Mesodermal cell (in vitro differentiated cells): ENCODE measurements around the gene RARB.

Source experiments
- H3K27ac ChIP-seq: 2 replicates; pipeline ENCODE4 v1.7.0; 2013; ENCODE audit warnings: mild to moderate bottlenecking, low read depth, low read length, moderate library complexity; ENCODE audit not compliant: severe bottlenecking
- H3K36me3 ChIP-seq: 2 replicates; pipeline ENCODE4 v1.7.1; 2013; ENCODE audit warnings: mild to moderate bottlenecking, low read length, moderate library complexity; ENCODE audit not compliant: control insufficient read depth, insufficient read depth
- H3K4me1 ChIP-seq: one replicate; pipeline ENCODE4 v1.7.1; 2013; ENCODE audit warnings: mild to moderate bottlenecking, low read length; ENCODE audit not compliant: insufficient read depth, control insufficient read depth, poor library complexity, severe bottlenecking
- H3K4me3 ChIP-seq: 2 replicates; pipeline ENCODE4 v1.7.0; 2013; ENCODE audit warnings: low read length, control low read depth, mild to moderate bottlenecking; ENCODE audit not compliant: insufficient read depth, poor library complexity, severe bottlenecking; ENCODE audit errors: extremely low read depth
- H3K9me3 ChIP-seq: 2 replicates; pipeline ENCODE4 v1.7.1; 2013; ENCODE audit warnings: mild to moderate bottlenecking, low read length, moderate library complexity; ENCODE audit not compliant: control insufficient read depth
- WGBS, 2 experiments: methylation state at CpG; one replicate each; pipeline ENCODE4 v1.1.5; 2013; ENCODE audit warnings: missing lambda C conversion rate in 2 of 2; ENCODE audit not compliant: insufficient coverage in 2 of 2; 5-methylcytosine and 5-hydroxymethylcytosine counted together

Gene RARB

DNA sequence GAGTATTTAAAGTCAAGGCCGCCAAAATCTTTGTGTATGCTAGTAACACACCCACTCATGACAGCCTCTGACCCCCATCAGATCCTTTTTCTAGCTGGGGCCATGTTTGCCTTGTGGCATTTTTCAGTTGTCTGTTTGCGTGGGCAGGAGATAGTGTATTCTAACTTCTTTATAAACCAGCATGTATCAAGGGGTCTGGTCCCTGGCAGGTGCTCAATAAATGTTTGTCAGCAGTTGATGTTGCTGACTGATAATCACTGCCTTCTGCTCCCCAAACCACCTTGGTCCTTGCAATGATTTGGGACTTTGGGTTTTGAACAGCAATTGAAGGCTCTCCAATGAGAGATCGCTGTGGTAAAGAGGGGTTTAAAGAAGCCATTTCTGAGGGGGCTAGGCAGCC, 19.2 kb downstream of the RARB start:
- H3K9me3 ChIP-seq: no peaks in the 10 kb centered on the region

DNA sequence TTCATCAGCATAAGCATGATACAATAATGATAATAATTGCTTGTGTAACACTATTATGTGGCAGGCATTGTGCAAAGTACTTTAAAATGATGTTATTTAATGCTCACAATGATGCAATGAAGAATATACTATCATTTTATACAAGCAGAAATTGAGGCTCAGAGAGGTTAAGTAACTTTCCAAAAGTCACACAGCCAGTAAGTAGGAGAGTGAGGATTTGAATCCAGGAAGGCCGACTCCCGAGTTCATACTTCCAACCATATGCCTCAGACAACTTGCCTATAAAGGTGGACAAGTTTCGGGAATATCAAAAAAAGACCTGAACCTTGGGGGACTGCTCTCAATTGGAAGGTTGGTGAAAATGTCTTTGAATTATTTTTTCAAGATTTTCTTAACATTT, 19.9 kb downstream of the RARB start:
- no CpG with 5 or more reads among the region's 3 CpGs for WGBS, 2 experiments

More for the DNA sequence above, 19.2 kb downstream of the RARB start:
- WGBS, 2 experiments: 100% methylated on average over 1 to 3 of the region's 3 CpGs
- Histone ChIP-seq H3K27ac (peak overlapping the region; percentile 5), H3K4me3 (no peak overlapping the region), H3K36me3 (no peaks in the 10 kb centered on the region), H3K4me1 (peaks cover 12% of the 10 kb centered on the region)

DNA sequence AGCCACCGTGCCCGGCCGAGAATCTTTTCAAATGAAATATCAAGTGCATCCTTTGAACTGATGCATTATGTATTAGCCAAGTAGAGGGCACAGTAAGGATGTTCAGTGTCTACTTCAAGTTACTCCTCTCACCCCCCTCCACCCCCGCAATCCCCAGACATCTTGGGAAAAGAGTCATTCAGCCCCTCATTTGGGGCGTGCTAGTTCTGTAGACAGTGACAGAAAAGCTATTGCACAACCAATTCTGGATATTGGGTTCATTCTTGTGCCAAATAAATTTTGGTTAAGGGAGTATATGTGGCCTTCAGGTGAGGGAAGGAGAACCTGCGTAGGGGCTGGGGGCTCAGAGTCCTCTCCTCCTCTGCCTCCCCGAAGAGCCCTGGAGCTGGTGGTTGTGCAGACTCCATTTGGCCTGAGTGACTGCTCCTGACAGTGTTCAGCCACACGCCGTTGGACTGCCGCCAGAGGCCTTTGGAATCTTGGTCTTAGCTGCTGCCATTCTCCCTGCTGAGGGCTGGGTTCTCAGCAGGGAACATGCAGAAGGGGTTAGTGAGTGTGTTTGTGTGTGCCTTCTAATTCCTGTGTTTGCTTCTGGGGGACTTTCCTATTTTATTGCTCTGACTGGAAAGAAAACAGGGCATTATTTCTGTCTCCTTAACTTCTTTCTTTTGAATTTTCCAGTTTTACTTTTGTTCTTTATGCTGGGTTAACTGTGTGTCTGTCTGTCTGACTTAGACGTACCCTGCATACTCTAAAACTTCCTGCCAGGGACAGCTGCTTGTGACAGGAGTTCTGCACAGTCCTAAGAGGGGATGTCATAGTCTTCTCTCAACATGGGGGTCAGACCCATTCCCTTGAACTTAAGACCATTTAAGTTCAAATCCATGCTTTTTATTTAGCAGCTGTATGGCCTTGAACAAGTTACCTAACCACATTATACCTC, 21.0 kb downstream of the RARB start:
- H3K4me3 ChIP-seq: no peak overlapping the region
- H3K4me1 ChIP-seq: peaks cover 12% of the 10 kb centered on the region
- H3K27ac ChIP-seq: peak overlapping the region; percentile 11
- 58 to 72% methylated on average over 6 to 9 of the region's 11 CpGs for WGBS, 2 experiments
- H3K9me3 ChIP-seq: no peaks in the 10 kb centered on the region
- H3K36me3 ChIP-seq: no peaks in the 10 kb centered on the region

More for the DNA sequence above, 19.9 kb downstream of the RARB start:
- no peaks in the 10 kb centered on the region for H3K9me3 ChIP-seq
- peaks cover 6% of the 10 kb centered on the region for H3K4me1 ChIP-seq
- H3K4me3 ChIP-seq: no peak overlapping the region
- H3K27ac ChIP-seq: no peak overlapping the region
- H3K36me3 ChIP-seq: no peaks in the 10 kb centered on the region

DNA sequence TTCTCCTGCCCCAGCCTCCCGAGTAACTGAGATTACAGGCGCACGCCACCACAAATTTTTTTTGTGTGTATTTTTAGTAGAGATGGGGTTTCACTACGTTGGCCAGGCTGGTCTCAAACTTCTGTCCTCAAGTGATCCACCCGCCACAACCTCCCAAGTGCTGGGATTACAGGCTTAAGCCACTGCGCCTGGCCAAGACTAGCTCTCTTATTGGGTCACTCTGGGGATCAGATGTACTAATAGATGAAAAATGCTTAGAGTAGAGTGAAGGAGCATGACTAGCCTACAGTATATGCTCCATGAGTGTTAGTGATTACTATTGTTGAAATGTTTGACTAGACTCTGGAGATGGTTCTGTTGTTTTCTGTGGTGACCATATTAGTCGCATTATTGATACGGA, 21.8 kb downstream of the RARB start:
- peaks cover 20% of the 10 kb centered on the region for H3K4me1 ChIP-seq
- H3K36me3 ChIP-seq: no peaks in the 10 kb centered on the region
- WGBS, 2 experiments: 93 to 100% methylated on average over 2 to 4 of the region's 8 CpGs
- H3K27ac ChIP-seq: no peak overlapping the region
- H3K4me3 ChIP-seq: no peak overlapping the region
- no peaks in the 10 kb centered on the region for H3K9me3 ChIP-seq

DNA sequence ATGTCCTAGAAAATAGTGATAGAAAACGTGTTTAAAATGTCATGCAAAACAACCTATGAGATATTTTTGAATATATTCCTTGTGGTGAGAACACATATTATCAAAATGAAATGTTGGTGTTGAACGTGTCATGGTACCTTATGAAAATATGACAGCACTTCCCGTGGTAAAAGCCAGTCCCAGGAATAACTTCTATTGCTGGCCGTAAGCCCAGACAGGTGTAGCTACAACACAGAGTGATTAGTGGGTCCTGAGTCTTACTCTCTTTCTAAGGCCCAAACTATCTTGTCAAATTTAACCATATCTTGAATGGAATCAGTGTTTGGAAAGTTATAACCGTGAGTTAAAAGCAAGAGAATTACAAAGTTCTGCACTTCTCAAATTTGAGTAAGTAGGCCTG, 24.1 kb downstream of the RARB start:
- Histone ChIP-seq H3K4me3 (no peak overlapping the region), H3K27ac (no peak overlapping the region), H3K4me1 (peaks cover 38% of the 10 kb centered on the region), H3K36me3 (no peaks in the 10 kb centered on the region), H3K9me3 (no peaks in the 10 kb centered on the region)
- 100% methylated on average over 2 of the region's 5 CpGs for WGBS, 2 experiments

DNA sequence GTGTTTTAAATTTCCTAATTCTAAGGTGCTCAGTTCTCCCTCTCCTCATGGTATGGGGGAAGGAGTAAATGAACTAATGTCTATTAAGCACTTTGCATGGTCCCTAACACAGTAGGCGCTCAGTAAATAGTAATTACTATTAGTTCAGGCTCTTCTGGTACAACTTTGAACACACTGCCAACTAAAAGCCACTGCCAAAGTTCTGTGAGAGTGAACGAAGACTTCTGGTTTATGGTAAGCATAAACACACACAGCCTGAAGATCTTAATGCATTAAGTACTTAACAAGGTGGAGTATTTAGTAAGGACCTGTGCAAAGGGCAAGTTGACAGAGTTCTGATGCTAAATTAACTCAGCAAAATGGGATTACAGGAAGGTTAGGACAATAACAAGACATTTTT, 24.7 kb downstream of the RARB start:
- no peak overlapping the region for H3K27ac ChIP-seq
- no peaks in the 10 kb centered on the region for H3K9me3 ChIP-seq
- peaks cover 43% of the 10 kb centered on the region for H3K4me1 ChIP-seq
- no peaks in the 10 kb centered on the region for H3K36me3 ChIP-seq
- WGBS, 2 experiments: no CpG with 5 or more reads among the region's 2 CpGs
- H3K4me3 ChIP-seq: no peak overlapping the region

DNA sequence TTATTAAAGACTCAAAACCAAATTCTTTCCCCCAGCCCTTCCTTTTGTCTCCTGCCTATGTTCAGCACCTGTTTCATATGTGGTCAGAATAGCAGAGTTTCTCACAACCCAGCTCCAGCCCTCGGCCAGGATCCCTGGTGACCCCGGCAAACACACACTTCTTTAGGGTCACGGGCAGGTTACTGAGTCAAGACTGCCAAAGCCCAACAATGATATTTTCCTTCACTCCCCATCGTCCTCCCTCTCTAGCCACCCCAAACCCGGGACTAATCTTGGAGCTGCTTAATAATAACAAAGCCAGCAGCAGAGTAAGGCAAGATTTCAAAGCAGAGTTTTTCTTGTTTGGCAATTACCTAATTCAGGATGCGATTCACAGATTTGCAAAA, 25.5 kb downstream of the RARB start:
- Histone ChIP-seq H3K4me1 (peaks cover 49% of the 10 kb centered on the region), H3K27ac (peak overlapping the region; percentile 91), H3K9me3 (no peaks in the 10 kb centered on the region), H3K4me3 (no peak overlapping the region), H3K36me3 (no peaks in the 10 kb centered on the region)
- WGBS, 2 experiments: 77 to 80% methylated on average over 6 of the region's 6 CpGs

DNA sequence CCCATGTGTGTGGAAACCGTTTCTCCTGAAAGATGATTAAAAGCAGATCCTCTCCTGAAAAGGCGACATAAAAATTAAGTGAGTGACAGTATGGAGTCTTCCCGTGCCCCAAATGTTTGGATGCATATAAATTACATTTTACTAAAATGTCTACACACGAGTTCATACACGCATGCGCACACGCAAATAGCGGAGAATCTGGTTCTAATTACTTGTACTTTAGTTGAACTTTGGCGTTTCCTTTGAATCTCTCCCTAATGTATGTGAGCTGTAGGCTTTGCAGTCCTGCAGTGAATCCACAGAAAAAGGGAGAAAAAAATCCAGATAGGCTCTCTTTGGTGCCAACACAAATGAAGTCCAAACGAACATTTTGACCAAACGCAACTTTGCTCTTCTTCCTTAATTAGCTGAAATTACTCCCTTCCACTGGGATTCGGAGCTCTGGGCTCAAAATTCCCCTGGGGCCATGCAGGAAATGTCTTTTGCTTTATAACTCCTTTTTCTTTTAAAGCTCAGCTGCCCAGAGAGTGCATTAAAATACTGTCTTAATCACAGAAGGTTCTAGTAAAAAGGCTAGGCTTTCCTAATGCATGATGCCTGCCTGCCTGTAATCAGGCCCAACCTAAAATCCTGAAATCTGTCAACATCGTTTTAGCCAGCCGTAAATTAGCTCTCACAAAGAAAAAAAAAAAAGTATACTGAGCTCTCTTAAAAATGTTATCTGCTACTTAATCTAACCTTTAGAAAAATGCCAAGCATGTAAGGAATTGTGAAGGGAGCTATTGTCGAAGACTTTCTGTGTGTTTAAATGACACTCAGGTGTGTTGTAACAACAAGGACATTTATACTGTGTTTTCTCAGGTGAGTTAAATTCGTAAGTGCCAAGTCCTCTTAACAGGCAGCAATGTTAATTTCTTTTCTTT, 26.2 kb downstream of the RARB start:
- Histone ChIP-seq H3K27ac (peak overlapping the region; percentile 91), H3K4me3 (no peak overlapping the region), H3K4me1 (peaks cover 49% of the 10 kb centered on the region), H3K9me3 (no peaks in the 10 kb centered on the region), H3K36me3 (no peaks in the 10 kb centered on the region)
- WGBS, 2 experiments: 56 to 82% methylated on average over 7 to 9 of the region's 16 CpGs

DNA sequence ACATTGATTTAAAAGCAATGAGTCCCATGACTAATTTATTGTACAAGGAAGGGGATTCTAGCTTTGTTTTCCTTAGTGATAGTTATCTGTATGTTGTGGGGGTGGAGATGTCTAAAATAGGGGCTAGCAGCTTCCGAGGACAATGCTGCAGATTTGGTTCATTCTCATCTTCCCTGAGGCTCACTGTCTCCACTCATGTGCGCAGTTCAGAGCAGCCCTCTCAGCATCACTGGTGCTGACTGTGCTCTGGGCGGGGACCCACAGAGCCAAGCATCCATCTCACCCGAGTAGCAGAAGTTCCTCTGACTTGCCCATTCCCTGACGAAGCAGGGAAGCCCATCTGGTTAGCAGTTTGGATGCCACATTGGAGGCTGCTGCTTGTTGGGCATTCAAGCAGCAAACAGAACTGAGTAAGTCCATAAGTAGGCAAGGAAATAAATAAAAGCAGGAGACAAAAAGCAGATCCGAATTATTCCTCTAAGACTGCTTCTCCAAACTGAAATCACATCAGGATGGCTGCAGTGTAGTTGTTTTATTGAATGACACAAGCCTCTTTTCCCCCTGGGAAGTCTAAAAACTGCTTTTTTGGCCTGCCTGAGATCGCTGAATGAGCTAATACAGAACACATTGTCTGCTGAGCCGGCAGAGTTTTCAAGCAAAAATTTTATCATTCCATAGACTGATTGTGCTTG, 27.5 kb downstream of the RARB start:
- 55 to 70% methylated on average over 3 to 5 of the region's 8 CpGs for WGBS, 2 experiments
- peaks cover 49% of the 10 kb centered on the region for H3K4me1 ChIP-seq
- H3K4me3 ChIP-seq: no peak overlapping the region
- peak overlapping the region; percentile 91 for H3K27ac ChIP-seq
- H3K9me3 ChIP-seq: no peaks in the 10 kb centered on the region
- no peaks in the 10 kb centered on the region for H3K36me3 ChIP-seq
